Stimulated activated CD4-positive, alpha-beta T cell treated with anti-CD3 and anti-CD28 coated beads, Interleukin-15, amount 100 ng/mL, for 48 hours (primary cell): Measurements from ENCODE around the gene ZNF133.
"Not testable (repeated sequence)": the region's sequence is repeated elsewhere in the genome, so short reads cannot be mapped to it uniquely, and the experiment has no call there.

Experiments
- DNase-seq, 2 donors: peaks; one replicate each; pipeline ENCODE4 v3.0.0-alpha.2; 2020; ENCODE audit warnings: low read depth in 2 of 2

ZNF133 gene

DNA sequence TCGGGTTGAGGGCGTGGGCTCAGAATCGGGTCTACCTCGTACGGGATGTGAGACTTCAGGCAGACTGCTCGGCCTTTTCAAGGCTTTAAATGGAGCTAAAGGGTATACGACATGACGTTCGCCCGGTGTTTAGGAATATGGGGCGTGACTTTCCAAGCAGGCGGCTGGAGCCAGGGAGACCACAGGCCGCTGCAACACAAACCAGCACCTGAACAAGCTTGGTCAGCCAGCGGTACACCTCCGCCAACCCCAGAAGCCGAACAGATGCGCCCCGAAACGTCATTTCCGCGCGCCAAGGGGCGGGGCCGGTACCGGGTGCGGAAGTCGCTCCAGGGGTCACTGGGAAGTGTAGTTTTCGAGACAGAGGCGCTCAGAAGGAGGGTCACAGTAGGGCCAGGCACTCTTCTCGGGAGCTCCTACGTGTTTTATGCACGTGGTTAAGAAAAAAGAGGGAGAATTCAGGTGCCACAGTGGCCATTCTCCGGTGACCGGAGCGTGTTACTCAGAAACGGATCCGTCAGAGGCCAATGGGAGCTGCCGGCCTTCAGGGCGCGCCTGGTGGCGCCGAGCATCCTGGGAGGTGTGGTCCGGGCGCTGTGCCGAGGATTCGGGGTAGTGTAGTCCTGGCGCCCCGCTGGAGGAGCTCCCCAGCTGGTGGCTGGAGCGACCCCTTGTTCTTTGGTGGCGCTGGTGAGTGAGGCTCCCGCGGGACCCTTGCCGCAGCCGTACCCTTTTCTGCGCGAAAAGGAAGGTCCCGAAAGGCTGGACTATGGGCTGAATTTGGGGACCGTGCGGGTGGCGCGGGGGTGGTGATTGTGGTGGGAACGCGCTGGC lies at the start of gene ZNF133:
ZNF133 (plus strand) TSS at position 613 of the 834 bp plus-strand sequence. CDS start 17,160 bp downstream, outside the sequence.
- DNase-seq = peak; percentile 88 to 91

DNA sequence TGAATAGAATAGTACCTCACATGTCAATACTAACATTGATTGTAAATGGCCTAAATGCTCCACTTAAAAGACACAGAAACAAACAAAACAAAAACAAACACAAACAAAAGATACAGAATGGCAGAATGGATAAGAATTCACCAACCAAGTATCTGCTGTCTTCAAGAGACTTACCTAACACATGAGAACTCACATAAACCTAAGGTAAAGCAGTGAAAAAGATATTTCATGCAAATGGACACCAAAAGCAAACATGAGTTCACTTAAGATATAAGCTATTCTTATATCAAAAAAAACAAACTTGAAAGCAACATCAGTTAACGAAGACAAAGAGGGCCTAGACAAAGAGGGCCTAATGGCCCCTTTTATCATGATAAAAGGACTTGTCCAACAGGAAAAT lies 47.3 kb upstream of the ZNF133 start:
- DNase-seq = no peak

DNA sequence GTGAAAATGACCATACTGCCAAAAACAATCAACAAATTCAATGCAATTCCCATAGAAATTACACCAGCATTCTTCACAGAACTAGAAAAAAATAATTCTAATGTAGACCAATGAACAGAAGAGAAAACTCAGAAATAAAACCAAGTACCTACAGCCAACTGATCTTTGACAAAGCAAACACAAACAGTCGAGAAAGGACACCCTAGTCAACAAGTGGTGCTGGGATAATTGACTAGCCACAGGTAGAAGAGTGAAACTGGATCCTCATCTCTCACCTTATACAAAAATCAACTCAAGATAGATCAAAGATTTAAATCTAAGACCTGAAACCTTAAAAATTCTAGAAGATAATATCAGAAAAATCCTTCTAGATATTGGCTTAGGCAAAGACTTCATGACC lies 44.5 kb upstream of the ZNF133 start:
- no peak for DNase-seq

- DNase-seq = not testable (repeated sequence)
Observed at GRCh38 chr20:18248545-18248944, 39.8 kb upstream of the ZNF133 start.

GRCh38 chr20:18250217-18250616 lies 38.1 kb upstream of the ZNF133 start:
- no peak for DNase-seq

GRCh38 chr20:18252597-18253451 lies 35.5 kb upstream of the ZNF133 start:
- DNase-seq = no peak

- no peak for DNase-seq
Observed at GRCh38 chr20:18254615-18255014, 33.7 kb upstream of the ZNF133 start.

DNA sequence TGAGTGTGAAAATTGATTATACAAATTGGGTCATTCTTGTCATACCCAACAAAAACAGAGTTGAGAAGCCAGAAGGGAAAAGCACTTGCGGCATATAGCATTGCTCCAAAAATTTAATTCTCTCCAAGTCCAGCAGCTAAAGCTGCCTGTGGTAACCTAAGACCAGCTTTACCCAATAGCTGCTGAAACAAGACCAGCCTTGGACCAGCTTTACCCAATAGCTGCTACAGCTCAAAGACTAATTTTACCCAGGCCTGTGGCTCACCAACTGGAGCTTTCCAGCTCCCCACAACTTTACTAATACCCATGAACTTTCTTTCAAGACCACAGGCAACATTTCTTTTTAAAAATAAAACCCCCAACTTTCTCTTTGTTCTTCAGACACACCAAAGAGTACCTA lies 32.8 kb upstream of the ZNF133 start:
- no peak for DNase-seq

DNA sequence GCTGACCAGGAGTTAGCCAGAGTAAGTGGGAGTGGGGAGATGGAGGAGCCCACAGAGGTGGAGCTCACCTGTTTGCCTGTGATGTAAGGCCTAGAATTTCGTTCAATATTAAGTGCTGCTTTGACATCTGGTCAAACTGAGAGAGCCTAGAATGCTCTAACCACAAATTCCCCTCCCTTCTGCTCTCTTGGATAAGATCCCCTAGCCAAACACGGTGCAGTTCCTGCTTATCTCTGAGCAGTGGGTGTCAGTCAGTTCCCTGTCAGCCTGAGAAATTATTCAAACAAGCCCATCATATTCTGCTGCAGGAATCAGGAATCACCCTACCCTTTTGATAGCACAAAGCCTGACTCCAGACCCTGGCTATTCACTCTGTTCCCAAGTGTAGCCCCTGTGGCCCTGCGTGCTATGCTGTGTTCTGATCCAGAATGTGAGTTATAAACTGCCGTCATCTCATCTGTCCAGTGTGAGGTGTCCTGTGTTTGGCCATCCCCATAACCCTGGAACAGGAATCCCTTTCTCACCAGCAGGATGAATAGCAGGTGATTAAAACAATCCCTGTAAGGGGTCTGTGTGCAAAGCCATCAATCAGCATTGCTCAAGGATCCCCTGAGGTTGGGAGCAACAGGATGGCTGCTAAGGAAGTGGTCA lies 31.8 kb upstream of the ZNF133 start:
- no peak for DNase-seq

DNA sequence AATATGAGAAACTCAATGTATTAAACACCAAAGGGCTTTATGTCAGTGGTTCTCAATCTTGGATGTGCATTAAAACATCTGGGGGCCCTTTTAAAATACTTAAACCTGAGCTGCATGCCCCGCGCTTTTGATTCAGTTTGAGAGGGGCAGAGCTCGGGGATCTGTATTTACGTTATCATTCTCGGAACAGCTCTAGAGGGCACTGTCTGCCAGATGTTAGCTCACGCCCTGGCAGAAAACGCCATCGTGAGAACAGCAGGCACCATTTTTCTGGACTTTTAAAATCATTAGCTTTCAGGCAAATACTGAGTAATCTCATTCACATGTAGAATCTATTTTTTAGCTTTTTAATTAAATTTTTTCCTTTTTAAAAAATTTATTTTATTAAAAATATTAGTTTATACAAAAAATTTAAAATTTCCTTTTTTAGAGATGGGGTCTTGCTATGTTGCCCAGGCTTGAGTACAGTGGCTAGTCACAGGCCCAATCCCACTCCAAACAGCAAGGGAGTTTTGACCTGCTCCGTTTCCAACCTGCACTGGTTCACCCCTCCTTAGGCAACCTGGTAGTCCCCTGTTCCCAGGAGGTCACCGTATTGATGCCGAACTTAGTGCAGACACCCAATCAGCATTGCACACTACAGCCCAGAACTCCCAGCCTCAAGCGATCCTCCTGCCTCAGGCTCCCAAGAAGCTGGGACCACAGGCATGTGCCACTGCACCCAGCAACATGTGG lies 30.0 kb upstream of the ZNF133 start:
- DNase-seq = no peak

GRCh38 chr20:18259730-18260129 lies 28.6 kb upstream of the ZNF133 start:
- no peak for DNase-seq

- no peak for DNase-seq
Observed at GRCh38 chr20:18263723-18264122, 24.6 kb upstream of the ZNF133 start.

DNA sequence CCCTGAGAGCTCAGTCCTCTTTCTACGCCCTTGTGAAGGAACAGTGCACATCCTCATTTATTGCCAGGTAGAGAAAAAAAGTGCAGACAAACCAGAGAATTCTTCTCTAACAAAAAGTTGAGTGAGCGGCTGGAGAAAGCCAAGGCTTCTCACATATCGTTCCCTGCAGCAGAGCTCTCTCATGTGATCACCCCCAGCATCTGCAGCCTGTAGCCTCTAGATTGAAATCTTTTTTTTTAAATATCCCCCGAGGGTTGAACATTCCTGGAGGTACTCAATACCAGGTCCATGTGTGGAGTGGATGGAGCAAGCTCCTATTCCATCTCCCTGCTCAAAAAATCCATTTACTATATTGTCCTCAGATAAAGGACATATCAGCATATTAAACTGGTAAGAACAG lies 22.9 kb upstream of the ZNF133 start:
- DNase-seq = no peak

DNA sequence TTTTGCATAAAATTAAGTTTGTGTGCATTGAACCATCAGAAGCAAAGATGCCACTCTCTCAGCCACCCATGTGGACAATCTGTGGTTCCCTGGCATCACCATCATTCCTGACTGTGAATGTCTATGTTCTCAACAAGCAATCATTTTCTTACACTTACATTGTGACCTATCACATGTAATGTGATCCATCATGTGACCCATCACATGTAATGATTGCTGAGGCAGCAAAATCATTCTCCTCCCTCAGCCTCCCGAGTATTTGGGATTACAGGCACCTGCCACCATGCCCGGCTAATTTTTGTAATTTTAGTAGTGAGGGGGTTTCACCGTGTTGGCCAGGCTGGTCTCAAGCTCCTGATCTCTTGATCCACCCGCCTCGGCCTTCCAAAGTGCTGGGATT lies 22.0 kb upstream of the ZNF133 start:
- DNase-seq = no peak

GRCh38 chr20:18267815-18268214 lies 20.5 kb upstream of the ZNF133 start:
- DNase-seq = no peak

DNA sequence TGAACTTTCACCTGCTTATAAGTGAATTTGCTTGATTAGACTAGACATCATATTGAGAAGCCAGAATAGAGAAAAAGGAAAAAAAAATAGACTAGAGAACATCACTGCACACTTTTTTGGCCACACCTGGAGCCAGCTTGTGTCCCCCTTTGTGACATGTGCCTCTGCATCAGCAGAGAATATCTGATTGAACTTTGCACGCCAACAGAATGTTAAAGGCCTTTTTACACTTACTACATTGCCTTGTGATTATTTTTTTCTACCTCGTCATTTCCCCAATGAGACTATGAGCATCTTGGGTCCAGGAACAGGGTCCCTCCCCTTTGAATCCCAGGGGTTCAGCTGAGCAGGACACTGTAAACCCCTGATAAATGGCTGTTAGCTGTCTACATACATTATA lies 17.2 kb upstream of the ZNF133 start:
- no peak for DNase-seq

DNA sequence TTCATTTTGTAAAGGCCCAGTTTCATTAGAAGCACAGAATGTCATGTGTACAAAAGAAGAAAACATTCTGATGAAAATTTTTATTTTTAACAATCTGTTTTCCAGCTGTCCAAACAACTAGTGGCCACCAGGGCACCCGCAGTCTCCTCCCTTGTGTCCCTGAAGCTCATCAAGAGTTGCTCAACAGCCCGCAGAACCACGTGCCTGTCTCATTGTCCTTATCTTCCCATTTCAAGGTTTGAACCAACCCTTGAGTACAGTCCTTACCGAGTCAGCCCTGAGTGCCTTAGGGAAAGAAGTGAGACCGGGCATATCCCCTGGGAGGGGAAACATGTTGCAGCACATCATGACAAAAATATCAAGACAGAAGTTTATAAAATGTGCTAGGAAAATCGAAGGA lies 15.9 kb upstream of the ZNF133 start:
- no peak for DNase-seq

DNA sequence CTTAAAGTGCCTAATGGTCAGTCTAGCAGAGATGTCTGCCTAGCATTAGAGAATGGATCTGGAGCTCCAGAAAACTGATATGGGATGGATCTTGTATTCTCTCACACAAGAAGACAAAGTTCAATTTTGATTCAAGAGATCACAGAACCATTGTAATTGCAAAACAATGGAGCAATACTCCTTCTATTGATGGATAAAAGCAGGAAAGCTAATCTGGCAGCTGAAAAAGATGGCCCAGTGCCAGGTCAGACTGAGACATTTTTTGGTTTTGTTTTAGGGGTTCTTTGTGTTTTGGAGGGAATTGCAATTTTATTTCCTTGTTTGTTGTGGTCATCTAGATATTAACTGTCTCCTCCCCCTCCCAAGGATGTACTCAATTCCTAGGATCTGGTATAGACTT lies 14.6 kb upstream of the ZNF133 start:
- no peak for DNase-seq

DNA sequence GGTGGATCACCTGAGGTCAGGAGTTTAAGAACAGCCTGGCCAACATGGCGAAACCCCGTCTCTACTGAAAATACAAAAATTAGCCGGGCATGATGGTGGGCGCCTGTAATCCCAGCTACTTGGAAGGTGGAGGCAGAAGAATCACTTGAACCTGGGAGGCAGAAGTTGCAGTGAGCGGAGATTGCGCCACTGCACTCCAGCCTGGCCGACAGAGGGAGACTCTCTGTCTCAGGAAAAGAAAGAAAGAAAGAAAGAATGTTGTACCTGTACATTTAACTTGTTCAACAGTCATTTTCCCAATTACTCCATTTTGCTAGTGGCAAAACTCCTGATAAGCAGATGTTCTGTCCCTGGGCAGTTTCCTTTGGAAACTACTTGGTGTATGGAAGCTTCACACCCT lies 12.4 kb upstream of the ZNF133 start:
- not testable (repeated sequence) for DNase-seq

GRCh38 chr20:18276821-18277220 lies 11.5 kb upstream of the ZNF133 start:
- peak; percentile 21 to 64 for DNase-seq

GRCh38 chr20:18279242-18279641 lies 9.1 kb upstream of the ZNF133 start:
- DNase-seq = no peak
